ENCODE data around the gene EXOSC7.
"Not testable (repeated sequence)": the region's sequence is repeated elsewhere in the genome, so short reads cannot be mapped to it uniquely, and the experiment has no call there.

EXOSC7 gene

GRCh38 chr3:44962621-44963393 is 13.2 kb upstream of the EXOSC7 start:
- DNase-seq (ENCODE audit: low read depth in 2 of 2): no peak

- DNase-seq (ENCODE audit: low read depth in 2 of 2): no peak
Observed at GRCh38 chr3:44963571-44964325, 12.3 kb upstream of the EXOSC7 start.

GRCh38 chr3:44965165-44965564 is 10.9 kb upstream of the EXOSC7 start:
- no peak for DNase-seq (ENCODE audit: low read depth in 2 of 2)

- DNase-seq (ENCODE audit: low read depth in 2 of 2): no peak
Observed at GRCh38 chr3:44966795-44967278, 9.2 kb upstream of the EXOSC7 start.

GRCh38 chr3:44968447-44968858 is 7.6 kb upstream of the EXOSC7 start:
- DNase-seq (ENCODE audit: low read depth in 2 of 2): no peak

- DNase-seq (ENCODE audit: low read depth in 2 of 2): no peak
Observed at GRCh38 chr3:44969154-44969827, 6.8 kb upstream of the EXOSC7 start.

GRCh38 chr3:44969828-44970179 is 6.2 kb upstream of the EXOSC7 start:
- DNase-seq (ENCODE audit: low read depth in 2 of 2): no peak

GRCh38 chr3:44970926-44971490 is 5.0 kb upstream of the EXOSC7 start:
- no peak for DNase-seq (ENCODE audit: low read depth in 2 of 2)

GRCh38 chr3:44974416-44974815 is 1.6 kb upstream of the EXOSC7 start:
- DNase-seq (ENCODE audit: low read depth in 2 of 2): no peak

- DNase-seq (ENCODE audit: low read depth in 2 of 2): no peak
Observed at GRCh38 chr3:44981220-44981619, 5.2 kb downstream of the EXOSC7 start.

GRCh38 chr3:44981751-44982150 is 5.7 kb downstream of the EXOSC7 start:
- no peak for DNase-seq (ENCODE audit: low read depth in 2 of 2)

GRCh38 chr3:44982817-44983216 is 6.8 kb downstream of the EXOSC7 start:
- no peak for DNase-seq (ENCODE audit: low read depth in 2 of 2)

- no peak for DNase-seq (ENCODE audit: low read depth in 2 of 2)
Observed at GRCh38 chr3:44983484-44983941, 7.5 kb downstream of the EXOSC7 start.

GRCh38 chr3:44984335-44984734 is 8.3 kb downstream of the EXOSC7 start:
- no peak for DNase-seq (ENCODE audit: low read depth in 2 of 2)

GRCh38 chr3:44986330-44986729 is 10.3 kb downstream of the EXOSC7 start:
- DNase-seq (ENCODE audit: low read depth in 2 of 2): not testable (repeated sequence)

- no peak for DNase-seq (ENCODE audit: low read depth in 2 of 2)
Observed at GRCh38 chr3:44987332-44987731, 11.3 kb downstream of the EXOSC7 start.

GRCh38 chr3:44988073-44988472 is 12.0 kb downstream of the EXOSC7 start:
- DNase-seq (ENCODE audit: low read depth in 2 of 2): no peak

- no peak for DNase-seq (ENCODE audit: low read depth in 2 of 2)
Observed at GRCh38 chr3:44989141-44989540, 13.1 kb downstream of the EXOSC7 start.

GRCh38 chr3:44989636-44990373 is 13.8 kb downstream of the EXOSC7 start:
- no peak for DNase-seq (ENCODE audit: low read depth in 2 of 2)

GRCh38 chr3:44991326-44991725 is 15.3 kb downstream of the EXOSC7 start:
- no peak for DNase-seq (ENCODE audit: low read depth in 2 of 2)

Data from stimulated activated CD4-positive, alpha-beta T cell treated with anti-CD3 and anti-CD28 coated beads, Interleukin-1b, Interleukin-23, amount 100 ng/mL, for 4 hours (primary cell).